OCI-M2 (cell line): ENCODE data around the gene TMEM26.

Experiments
- DNase-seq: peaks from one replicate; lab custom pipeline; 2025; ENCODE audit not compliant: unreplicated experiment; lab: John Stamatoyannopoulos, UW

The TMEM26 gene

GRCh38 chr10:61452655-61453641, at the start of gene TMEM26:
TMEM26 (minus strand) TSS chr10:61453381; CDS start chr10:61453081, 300 bp downstream.
- DNase-seq = no peak

- DNase-seq = no peak
These were observed 47.3 kb upstream of the TMEM26 start for GRCh38 chr10:61500460-61500859.

GRCh38 chr10:61492364-61492995, 39.3 kb upstream of the TMEM26 start:
- DNase-seq = no peak

GRCh38 chr10:61487506-61487905, 34.3 kb upstream of the TMEM26 start:
- no peak for DNase-seq

GRCh38 chr10:61486738-61487396, 33.7 kb upstream of the TMEM26 start:
- DNase-seq = no peak

GRCh38 chr10:61486251-61486650, 33.1 kb upstream of the TMEM26 start:
- DNase-seq = no peak

GRCh38 chr10:61481597-61481996, 28.4 kb upstream of the TMEM26 start:
- DNase-seq = no peak

GRCh38 chr10:61480208-61480607, 27.0 kb upstream of the TMEM26 start:
- no peak for DNase-seq

GRCh38 chr10:61478621-61479312, 25.6 kb upstream of the TMEM26 start:
- DNase-seq = no peak

GRCh38 chr10:61477451-61477850, 24.3 kb upstream of the TMEM26 start:
- no peak for DNase-seq

GRCh38 chr10:61476529-61476928, 23.3 kb upstream of the TMEM26 start:
- no peak for DNase-seq

GRCh38 chr10:61475449-61475873, 22.3 kb upstream of the TMEM26 start:
- DNase-seq = no peak

GRCh38 chr10:61472090-61472674, 19.0 kb upstream of the TMEM26 start:
- DNase-seq = no peak

GRCh38 chr10:61471491-61471890, 18.3 kb upstream of the TMEM26 start:
- no peak for DNase-seq

- no peak for DNase-seq
These were observed 17.6 kb upstream of the TMEM26 start for GRCh38 chr10:61470740-61471139.

- no peak for DNase-seq
These were observed 12.9 kb upstream of the TMEM26 start for GRCh38 chr10:61465901-61466632.

- DNase-seq = no peak
These were observed 12.0 kb upstream of the TMEM26 start for GRCh38 chr10:61465171-61465496.

GRCh38 chr10:61464461-61465170, 11.4 kb upstream of the TMEM26 start:
- no peak for DNase-seq
